ENCODE measurements around the gene PRRT1.
"Not testable (repeated sequence)": the region's sequence is repeated elsewhere in the genome, so short reads cannot be mapped to it uniquely, and the experiment has no call there.

The PRRT1 gene

DNA sequence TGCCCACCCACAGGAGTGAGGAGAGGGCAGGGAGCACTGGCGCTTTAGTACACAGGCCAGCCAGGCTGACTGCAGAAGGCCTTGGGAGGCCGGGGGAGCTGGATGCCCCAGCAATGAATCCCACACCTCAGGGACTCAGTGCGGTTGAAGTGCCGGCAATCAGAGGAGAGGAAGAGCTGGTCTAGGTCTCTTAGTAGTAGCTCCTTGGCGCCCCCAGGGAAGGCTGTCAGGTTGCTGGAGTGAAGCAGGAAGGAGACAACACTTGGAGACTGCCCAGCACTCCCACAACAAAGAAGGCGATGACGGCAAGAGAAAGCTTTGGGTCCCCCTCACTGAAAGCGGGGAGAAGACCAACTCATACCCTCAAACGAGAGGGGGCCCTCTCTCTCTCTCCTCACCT lies 34.3 kb downstream of the PRRT1 start:
- DNase-seq: no peak

DNA sequence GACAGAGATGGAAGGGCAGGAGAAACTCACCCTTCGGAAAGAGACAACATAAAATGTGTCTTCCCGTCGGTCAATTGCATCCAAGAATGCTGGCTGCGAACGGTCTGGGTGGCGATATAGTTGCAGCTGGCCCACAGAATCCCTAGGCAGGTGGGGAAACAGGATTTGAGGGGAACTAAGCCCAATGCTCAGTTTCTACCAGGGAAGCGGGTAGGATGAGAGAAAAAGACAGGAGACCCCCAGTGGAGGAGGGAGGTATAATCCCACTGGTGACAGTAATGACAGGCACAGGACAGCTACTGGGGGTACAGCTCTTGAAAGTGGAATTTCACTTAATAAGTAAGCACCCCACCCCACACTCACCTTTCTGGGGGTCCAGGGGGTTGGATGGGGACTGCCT lies 35.1 kb downstream of the PRRT1 start:
- DNase-seq: no peak

DNA sequence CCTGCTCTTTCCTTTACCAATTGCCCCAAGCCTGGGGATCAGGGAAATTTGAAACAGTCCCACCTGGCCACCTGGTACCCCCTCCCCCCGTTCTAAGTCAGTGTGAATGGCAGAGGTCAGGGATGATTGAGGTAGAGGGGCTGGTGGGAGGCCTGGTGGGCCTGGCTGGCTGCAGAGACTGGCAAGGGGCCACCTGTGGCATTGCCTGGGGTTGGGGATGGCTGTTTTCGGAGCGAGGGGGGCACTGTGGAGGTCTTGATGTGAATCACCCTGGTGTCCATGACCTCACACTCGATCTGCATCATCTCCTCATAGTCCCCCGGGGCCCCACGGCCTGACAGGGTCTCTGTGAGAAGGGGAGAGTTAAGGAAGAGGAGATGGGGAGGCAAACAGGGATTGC lies 36.1 kb downstream of the PRRT1 start:
- DNase-seq: no peak

DNA sequence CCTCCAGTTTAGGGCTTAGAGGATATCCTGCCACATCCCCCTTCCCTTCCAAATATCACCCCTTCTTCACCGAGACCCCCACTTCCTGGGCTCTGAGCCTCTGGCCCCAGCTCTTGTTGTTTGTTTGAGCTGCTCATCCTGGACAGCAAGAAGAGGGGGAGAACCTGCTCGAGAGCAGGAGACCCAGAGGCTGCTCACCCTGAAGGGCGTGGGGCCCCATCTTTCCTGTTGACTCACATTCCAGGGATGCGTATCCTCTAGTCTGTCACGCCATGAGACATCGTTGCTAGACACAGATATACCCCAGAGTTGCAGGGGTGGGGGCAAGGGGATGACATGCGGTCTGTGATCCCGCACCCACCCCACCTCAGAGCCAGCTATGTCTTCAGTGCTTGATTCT lies 36.9 kb downstream of the PRRT1 start:
- no peak for DNase-seq

DNA sequence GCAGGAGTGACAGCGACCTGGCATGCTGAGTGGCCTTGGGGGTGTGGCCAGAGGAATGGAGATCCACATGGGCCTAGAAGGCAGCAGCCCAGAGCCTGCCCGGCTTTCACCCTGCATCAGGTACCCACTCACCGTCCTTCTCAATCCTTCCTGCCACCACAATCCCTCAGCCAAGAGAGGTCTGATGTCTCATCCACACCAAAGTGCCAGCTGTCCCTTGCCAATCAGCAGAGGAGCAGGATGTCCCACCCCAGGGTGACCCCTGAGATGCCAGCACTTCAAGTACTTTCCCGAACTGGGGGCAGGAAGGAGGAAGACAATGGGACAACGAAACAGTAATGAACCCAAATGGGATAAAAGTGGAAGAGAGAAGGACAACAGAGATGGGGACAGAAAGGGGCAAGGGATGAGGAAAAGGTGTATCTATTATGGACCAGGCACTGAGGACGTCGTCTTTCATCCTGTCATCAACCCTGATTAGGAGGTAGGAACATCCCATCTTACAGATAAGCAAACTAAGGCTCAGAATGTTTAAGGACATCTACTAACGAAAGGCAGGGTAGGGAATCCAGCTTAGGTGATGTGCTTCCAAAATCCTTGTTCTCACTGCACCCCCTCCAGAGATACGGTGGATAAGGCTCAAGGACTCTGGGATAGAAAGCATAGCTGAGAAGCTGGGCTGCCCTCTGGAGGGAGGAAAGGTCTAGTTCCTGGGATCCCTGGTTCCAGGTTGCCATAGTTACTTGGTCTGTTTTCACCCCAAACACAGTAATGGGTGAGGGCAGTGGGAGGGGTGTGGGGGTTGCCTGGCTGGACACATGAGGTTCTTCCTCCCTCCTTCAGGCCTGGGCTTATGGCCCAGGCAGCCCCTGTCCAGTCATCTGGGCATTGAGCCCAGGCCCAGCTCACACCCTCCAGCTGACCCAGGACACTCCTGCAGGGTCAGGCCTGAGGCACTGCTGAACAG lies 38.1 kb downstream of the PRRT1 start:
- no peak for DNase-seq

DNA sequence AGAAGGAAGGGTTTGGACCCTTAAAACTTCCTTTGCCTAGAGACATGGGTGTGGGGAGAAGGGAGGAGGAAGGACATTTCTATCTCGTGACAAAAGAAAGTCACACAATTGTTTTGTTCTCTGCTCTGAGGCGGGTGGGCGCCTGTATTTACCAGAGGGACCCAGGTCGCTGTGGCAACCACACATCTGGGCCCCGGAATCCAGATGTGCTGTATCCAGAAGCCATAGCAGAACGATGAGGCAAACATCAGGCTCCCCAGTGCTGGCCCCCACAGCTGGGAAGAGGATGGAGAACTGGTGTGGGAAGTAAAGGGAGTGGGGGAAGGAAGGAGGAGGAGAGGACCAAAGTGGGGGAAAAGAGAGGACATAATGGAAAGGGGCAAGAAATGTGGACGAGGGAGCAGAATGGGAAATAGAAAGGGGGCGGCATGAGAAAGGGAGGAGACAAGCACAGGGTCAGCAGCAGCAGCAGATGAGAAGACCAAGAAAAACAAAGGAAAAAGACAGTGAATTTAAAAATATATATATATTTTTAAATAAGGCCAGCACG lies 39.2 kb downstream of the PRRT1 start:
- DNase-seq: no peak

DNA sequence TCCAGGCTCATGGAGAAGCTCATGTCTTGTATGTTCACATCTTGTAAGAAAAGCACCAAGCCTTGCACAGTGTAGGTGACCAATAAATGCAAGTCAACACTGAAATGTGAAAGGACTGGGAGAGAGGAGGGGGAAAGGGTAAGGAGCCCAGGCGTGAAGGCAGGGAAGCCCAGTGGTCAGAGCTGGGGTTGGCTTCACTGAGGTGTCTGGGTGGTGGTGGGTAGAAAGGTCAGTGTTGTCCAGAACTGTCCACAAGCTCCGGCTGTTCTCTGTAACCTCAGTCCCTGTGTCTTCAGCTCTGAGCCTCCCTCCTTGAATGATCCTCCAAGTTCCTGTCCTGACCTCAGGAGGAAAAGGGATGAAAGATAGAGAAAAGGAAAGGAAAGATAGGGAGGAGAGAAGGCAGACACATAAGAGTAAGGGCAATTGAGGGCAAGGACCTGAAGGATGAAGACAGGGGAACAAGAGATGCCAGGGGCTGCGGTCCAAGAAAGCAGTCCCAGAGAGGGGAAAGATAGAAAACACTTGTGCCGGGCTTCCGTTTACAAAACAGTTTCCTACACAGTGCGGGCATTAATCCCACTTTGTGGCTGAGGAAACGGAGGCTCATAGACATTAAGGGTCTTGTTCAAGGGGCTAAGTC lies 40.2 kb downstream of the PRRT1 start:
- no peak for DNase-seq

DNA sequence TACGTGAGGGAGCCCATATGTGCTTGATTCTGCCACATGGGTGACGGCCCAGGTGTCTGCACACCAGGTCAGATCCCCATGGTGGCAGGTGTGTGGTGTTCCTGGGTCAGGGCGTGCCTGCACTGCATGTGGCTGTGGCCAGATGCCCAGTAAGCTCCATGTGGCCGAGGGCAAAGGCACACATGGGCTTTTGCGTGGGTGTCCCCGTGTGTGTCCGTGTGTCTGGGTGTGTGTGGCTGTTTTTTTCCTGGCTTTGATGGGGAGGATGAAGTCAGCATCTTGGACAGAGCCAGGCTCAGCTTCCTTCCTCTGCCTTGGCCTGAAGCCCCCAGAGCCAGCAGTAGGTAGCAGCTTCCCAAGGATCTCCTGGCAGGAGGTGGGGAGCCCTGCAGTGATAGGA lies 41.1 kb downstream of the PRRT1 start:
- DNase-seq: no peak

DNA sequence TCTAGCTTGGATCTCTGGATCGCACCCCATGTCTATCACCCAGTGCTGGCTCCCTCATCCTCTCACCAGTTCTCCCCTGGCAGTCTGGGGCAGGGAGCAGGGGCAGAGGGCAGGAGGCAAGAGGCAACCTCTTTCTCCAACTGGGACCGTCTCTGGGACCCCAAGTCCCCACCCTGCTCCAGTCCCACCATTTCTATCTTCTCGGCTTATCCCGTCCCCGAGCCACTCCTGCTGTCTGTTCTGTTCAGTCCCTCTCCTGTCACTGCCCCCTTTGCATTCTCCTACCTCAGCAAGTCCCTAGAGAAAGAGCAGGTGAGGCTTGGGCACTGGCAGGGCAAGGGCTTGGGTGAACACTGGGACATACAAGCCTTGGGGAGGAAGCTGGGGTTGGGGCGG lies 42.0 kb downstream of the PRRT1 start:
- no peak for DNase-seq

DNA sequence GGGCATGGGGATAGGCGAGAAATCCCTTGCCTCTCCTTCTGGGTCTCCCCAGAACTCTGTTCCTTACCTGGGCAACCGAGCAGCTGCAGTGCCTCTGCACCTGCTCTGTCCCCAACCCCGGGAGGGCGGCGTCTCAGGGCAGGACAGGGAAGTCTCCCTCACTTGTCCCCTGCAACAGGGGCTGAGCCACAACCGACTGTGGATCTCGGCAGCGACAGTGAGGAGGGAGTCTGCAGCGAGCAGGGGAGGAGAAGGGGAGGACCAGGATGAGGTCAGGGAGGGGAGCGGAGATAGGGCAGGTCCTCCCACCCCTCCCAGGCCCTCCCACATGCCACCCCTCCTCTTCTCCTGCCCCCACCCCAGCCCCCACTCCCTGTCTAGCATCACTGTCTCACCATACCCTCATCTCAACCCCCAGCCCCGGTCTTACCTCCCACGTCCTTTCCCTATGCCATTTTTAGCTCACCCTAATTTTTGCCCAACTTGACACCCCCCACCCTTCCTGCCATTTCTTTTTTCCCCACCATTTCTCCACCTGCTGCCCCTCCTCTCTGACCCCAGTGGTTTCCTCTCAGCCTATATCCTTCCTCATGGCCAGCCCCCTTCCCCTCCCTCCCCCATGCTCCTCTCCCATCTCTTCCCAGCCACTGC lies 42.5 kb downstream of the PRRT1 start, which contains the start of gene TNXB:
Gene TNXB (minus strand): TSS at position 225 of the 651 bp plus-strand sequence. CDS start 11,140 bp downstream, outside the sequence.
- DNase-seq: no peak

DNA sequence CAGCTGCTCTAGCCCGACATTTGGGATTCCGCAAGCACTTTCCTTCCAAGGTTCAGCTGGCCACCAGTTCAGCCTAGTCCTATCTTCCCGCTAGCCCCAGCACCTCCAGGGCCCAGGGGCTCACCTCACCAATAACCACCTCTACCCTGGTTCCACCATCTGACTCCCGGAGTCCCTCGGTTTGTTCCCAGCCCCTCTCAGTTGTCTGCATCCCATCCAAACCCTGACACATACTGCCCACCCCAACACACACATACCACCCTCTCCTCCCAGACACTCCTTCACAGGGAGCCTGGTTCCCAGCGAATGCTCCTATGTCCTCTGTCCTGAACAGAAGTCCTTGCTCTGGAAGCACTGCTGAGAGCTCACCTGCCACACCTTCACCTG lies 43.0 kb downstream of the PRRT1 start:
- DNase-seq: no peak

DNA sequence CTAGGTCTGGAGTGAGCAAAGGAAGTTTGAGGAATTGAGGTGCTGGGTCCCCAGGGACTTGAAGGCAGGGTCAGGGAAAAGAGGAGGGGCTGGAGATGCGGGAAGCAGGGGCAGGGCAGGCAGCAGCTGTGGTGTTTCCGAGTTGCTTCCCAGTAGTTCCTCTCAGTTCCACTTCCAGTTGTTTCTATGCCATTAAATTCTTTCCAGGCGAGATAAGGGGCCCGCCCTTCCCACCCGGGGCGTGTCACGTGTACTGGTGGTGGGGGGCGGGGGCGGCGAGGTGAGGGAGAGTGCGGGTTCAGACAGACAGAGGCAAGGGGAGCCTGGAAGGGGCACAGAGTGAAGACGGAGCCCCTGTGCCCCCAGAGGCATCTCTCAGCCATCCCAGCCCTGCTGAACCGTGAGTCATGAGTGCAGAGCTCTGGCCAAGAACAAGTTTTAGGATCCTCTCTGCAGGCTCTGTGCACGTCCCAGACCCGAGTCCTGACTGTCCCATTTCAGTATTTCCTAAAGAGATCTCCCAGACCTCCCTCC lies 43.6 kb downstream of the PRRT1 start:
- no peak for DNase-seq

DNA sequence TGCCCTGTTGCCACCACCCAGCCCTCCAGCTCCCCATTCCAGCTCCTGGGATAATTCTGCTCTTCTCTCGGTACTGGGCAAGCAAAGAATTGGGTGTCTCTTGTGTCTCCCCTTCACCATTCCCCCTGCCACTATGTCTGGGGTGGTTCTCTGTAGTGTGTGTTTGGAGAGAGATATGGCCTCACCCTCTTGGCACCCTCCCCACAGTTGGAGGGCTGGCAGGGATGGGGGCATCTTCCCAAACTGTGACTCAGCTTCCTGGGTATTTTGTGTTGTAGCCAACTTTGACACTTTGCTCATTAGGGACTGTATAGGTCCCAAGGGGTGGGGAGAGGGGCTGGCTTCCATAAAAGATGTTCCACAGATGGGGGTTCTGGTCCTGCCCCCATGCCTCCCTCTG lies 44.3 kb downstream of the PRRT1 start:
- DNase-seq: no peak

DNA sequence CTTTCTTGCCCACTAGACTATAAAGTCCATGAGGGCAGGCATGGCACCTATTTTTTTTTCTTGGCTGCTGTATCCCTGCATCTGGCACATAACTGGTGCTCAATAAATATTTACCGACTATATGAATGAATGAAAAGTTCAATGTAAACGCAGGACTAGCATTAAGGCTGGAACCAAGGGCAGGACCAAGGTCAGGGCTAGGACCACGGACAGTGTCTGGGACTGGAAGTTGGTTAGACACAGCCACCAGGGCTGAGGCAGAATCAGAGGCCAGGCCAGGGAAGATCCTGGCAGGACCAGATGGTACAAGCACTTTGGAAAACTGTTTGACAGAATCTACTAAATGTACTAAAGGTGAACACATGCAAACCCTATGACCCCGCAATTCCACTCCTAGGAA lies 46.3 kb downstream of the PRRT1 start:
- DNase-seq: no peak

DNA sequence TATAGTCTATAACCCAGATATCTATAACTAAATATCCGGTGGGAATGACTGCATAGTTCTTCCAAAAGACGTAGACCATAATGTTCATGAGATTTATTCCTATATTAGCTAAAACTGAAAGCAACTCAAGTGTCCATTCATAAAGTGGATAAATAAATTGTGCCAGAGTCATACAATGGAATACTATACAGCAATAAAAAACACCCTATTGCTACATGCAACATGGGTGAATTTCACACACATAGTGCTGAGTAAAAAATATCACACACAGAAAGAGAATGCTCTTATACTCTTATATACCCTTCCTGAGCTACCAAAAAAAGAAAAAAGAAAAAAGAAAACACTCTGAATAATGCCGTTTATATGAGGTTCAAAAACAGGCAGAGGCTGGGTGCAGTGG lies 49.5 kb downstream of the PRRT1 start:
- DNase-seq: no peak

DNA sequence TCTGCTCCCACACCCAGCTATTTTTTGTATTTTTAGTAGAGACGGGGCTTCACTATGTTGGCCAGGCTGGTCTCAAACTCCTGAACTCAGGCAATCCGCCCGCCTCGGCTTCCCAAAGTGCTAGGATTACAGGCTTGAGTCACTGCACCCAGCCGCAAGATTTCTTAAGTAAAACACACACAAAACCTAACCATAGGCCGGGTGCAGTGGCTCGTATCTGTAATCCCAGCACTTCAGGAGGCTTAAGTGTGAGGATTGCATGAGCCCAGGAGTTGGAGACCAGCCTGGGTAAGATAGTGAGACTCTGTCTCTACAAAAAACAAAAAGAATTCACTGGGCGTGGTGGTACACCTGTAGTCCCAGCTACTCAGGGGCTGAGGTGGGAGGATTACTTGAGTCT lies 51.5 kb downstream of the PRRT1 start:
- not testable (repeated sequence) for DNase-seq
